ENCODE results near the gene DOCK4.

DNA sequence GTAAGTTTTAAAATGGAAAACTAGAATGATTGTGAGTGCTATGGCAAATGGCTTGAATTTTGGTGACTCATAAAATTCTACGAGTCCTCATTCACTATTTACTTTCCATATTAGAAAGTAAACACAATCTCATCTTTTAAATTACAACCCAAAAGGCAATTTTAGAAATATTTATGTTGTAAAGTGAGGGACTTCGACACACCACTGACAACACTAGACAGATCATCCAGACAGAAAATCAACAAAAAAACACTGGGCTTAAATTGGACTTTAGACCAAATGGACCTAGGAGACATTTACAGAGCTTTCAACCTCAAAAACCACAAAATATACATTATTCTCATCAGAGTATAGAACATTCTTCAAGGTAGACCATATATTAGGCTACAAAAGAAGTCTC is 30.4 kb upstream of the DOCK4 start:
- TF ChIP-seq, protein P1, sequence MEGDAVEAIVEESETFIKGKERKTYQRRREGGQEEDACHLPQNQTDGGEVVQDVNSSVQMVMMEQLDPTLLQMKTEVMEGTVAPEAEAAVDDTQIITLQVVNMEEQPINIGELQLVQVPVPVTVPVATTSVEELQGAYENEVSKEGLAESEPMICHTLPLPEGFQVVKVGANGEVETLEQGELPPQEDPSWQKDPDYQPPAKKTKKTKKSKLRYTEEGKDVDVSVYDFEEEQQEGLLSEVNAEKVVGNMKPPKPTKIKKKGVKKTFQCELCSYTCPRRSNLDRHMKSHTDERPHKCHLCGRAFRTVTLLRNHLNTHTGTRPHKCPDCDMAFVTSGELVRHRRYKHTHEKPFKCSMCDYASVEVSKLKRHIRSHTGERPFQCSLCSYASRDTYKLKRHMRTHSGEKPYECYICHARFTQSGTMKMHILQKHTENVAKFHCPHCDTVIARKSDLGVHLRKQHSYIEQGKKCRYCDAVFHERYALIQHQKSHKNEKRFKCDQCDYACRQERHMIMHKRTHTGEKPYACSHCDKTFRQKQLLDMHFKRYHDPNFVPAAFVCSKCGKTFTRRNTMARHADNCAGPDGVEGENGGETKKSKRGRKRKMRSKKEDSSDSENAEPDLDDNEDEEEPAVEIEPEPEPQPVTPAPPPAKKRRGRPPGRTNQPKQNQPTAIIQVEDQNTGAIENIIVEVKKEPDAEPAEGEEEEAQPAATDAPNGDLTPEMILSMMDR (IDR thresholded peaks at IDR 0.05) = no peak
- no peak for TF ChIP-seq CBX2 (IDR thresholded peaks at IDR 0.05; ENCODE audit: borderline replicate concordance, low read depth)
- TF ChIP-seq HOXA7 (CRISPR knock-in tag; IDR thresholded peaks at IDR 0.05) = no peak
- TF ChIP-seq CHD2 (IDR thresholded peaks at IDR 0.05; ENCODE audit: low read length, partially characterized antibody) = no peak
- TF ChIP-seq POLR2A (IDR thresholded peaks at IDR 0.05; ENCODE audit: low read length) = no peak
- TF ChIP-seq EP300 (IDR thresholded peaks at IDR 0.05) = no peak
- no peak for TF ChIP-seq CEBPB (IDR thresholded peaks at IDR 0.05)
